IMR-90 (cell line): ENCODE measurements around the gene MDM1. TPM values are rescaled to one million over a fixed set of nuclear protein-coding genes. Genes with fewer than 3 reads are reported as not detected.

Experiments
- ATAC-seq: fragments of 200-7000 bp; cut with Tn5 transposase; 2 replicates; pipeline ENCODE4 v1.9.1; 2020; ENCODE audit warnings: low read depth, mild to moderate bottlenecking, moderate library complexity
- BruUV-seq: library from RNA; stranded (reverse); fragments of 400-500 nt; replicated peaks from 2 replicates; lab custom pipeline; 2021; lab: Mats Ljungman, UMichigan
- CTCF ChIA-PET: fragments of 300-600 bp; formaldehyde crosslinking; extraction: SDS; loops from one replicate; lab custom pipeline; 2021; ENCODE audit warnings: antibody characterized with exemption; lab: Yijun Ruan, JAX
- POLR2A ChIA-PET: fragments of 300-600 bp; sonication (Branson Sonifier 250); formaldehyde crosslinking; loops from one replicate; lab custom pipeline; 2022; ENCODE audit warnings: antibody characterized with exemption; ENCODE audit not compliant: unreplicated experiment; lab: Charles Lee
- DNase-seq: peaks from one replicate; pipeline ENCODE4 v3.0.0; 2013
- H2AFZ ChIP-seq: replicated peaks from 2 replicates; pipeline ENCODE3; 2013; ENCODE audit warnings: low read length, mild to moderate bottlenecking; ENCODE audit not compliant: poor library complexity
- H2AK5ac ChIP-seq: 2 replicates; pipeline ENCODE4 v1.6.1; 2013; ENCODE audit warnings: low read depth, low read length, inconsistent platforms
- H2AK9ac ChIP-seq: replicated peaks from 2 replicates; pipeline ENCODE3; 2013; ENCODE audit warnings: mild to moderate bottlenecking, low read depth, low read length, moderate library complexity; ENCODE audit not compliant: poor library complexity
- H2BK120ac ChIP-seq: 2 replicates; pipeline ENCODE4 v1.6.1; 2013; ENCODE audit warnings: low read depth, low read length, inconsistent platforms
- H2BK15ac ChIP-seq: 3 replicates; pipeline ENCODE4 v1.6.1; 2013; ENCODE audit warnings: low read depth, low read length, inconsistent platforms
- H2BK20ac ChIP-seq: 2 replicates; pipeline ENCODE4 v1.6.1; 2013; ENCODE audit warnings: low read depth, mild to moderate bottlenecking, inconsistent platforms, low read length, moderate library complexity
- H2BK5ac ChIP-seq: 2 replicates; pipeline ENCODE4 v1.6.1; 2013; ENCODE audit warnings: mild to moderate bottlenecking, low read depth, low read length, inconsistent platforms; ENCODE audit not compliant: poor library complexity, severe bottlenecking
- H3K14ac ChIP-seq: replicated peaks from 2 replicates; pipeline ENCODE4 v1.6.1; 2013; ENCODE audit warnings: low read depth, low read length, inconsistent platforms
- H3K18ac ChIP-seq: 2 replicates; pipeline ENCODE4 v1.6.1; 2013; ENCODE audit warnings: low read depth, low read length, control low read depth
- H3K23ac ChIP-seq: 2 replicates; pipeline ENCODE4 v1.6.1; 2013; ENCODE audit warnings: low read depth, low read length, inconsistent platforms
- H3K27ac ChIP-seq: 2 replicates; pipeline ENCODE4 v1.5.1; 2013; ENCODE audit warnings: mild to moderate bottlenecking, control low read depth, low read length; ENCODE audit not compliant: insufficient read depth
- H3K27me3 ChIP-seq: 2 replicates; pipeline ENCODE4 v1.6.1; 2013; ENCODE audit warnings: low read length; ENCODE audit not compliant: control insufficient read depth, insufficient read depth
- H3K36me3 ChIP-seq: 2 replicates; pipeline ENCODE4 v1.6.1; 2013; ENCODE audit warnings: low read length, mixed read lengths; ENCODE audit not compliant: control insufficient read depth, insufficient read depth
- H3K4ac ChIP-seq: 2 replicates; pipeline ENCODE4 v1.6.1; 2013; ENCODE audit warnings: low read depth, low read length, inconsistent platforms
- H3K4me1 ChIP-seq: 2 replicates; pipeline ENCODE4 v1.6.1; 2013; ENCODE audit warnings: low read length, mixed read lengths; ENCODE audit not compliant: control insufficient read depth, insufficient read depth
- H3K4me2 ChIP-seq: 2 replicates; pipeline ENCODE4 v1.6.1; 2013; ENCODE audit warnings: low read depth, mild to moderate bottlenecking, control low read depth, low read length, moderate library complexity
- H3K4me3 ChIP-seq: 2 replicates; pipeline ENCODE4 v1.5.1; 2013; ENCODE audit warnings: low read depth, mild to moderate bottlenecking, control low read depth, low read length, moderate library complexity; ENCODE audit not compliant: insufficient read depth
- H3K56ac ChIP-seq: 2 replicates; pipeline ENCODE4 v1.6.1; 2013; ENCODE audit warnings: low read length, inconsistent platforms; ENCODE audit not compliant: insufficient read depth; ENCODE audit errors: extremely low read depth
- H3K79me1 ChIP-seq, 2 experiments: 2 replicates each; pipeline ENCODE4 v1.6.1; 2013; ENCODE audit warnings: low read length in 2 of 2, inconsistent platforms in 1 of 2, low read depth in 1 of 2
- H3K9ac ChIP-seq: 2 replicates; pipeline ENCODE4 v1.6.1; 2013; ENCODE audit warnings: low read depth, low read length, control low read depth
- H3K9me1 ChIP-seq: 2 replicates; pipeline ENCODE4 v1.6.1; 2013; ENCODE audit warnings: low read length, inconsistent platforms; ENCODE audit not compliant: insufficient read depth
- H3K9me3 ChIP-seq: 2 replicates; pipeline ENCODE4 v1.6.1; 2013; ENCODE audit warnings: low read length; ENCODE audit not compliant: control insufficient read depth, insufficient read depth
- H4K20me1 ChIP-seq: 2 replicates; pipeline ENCODE4 v1.6.1; 2013; ENCODE audit warnings: low read length, inconsistent platforms; ENCODE audit not compliant: insufficient read depth
- H4K5ac ChIP-seq: 2 replicates; pipeline ENCODE4 v1.6.1; 2013; ENCODE audit warnings: mild to moderate bottlenecking, low read depth, low read length, control low read depth
- H4K8ac ChIP-seq, 2 experiments: 2 replicates each; pipeline ENCODE4 v1.6.1; 2013; ENCODE audit warnings: low read depth in 2 of 2, low read length in 2 of 2, control low read depth in 1 of 2, inconsistent platforms in 1 of 2
- H4K91ac ChIP-seq: 2 replicates; pipeline ENCODE4 v1.6.1; 2013; ENCODE audit warnings: low read depth, low read length, inconsistent platforms; ENCODE audit not compliant: insufficient read depth
- BHLHE40 ChIP-seq: fragments of 150-350 bp; IDR thresholded peaks from 2 replicates; pipeline ENCODE4 v1.6.1; 2016; ENCODE audit warnings: mild to moderate bottlenecking, low read depth, low read length
- CEBPB ChIP-seq: IDR thresholded peaks from 2 replicates; pipeline ENCODE4 v1.6.1; 2012; ENCODE audit warnings: low read depth, low read length, improper control_type of control experiment
- CHD1 ChIP-seq: IDR thresholded peaks from 2 replicates; pipeline ENCODE4 v1.6.1; 2012; ENCODE audit warnings: low read depth, low read length, improper control_type of control experiment
- CTCF ChIP-seq: conservative IDR thresholded peaks from 2 replicates; pipeline ENCODE4 v1.5.1; 2012; ENCODE audit warnings: mild to moderate bottlenecking, low read depth, low read length, improper control_type of control experiment
- ELK1 ChIP-seq: fragments of 150-350 bp; IDR thresholded peaks from 2 replicates; pipeline ENCODE4 v1.6.1; 2016; ENCODE audit warnings: low read depth, mild to moderate bottlenecking, low read length, moderate library complexity, borderline replicate concordance
- FOS ChIP-seq: fragments of 150-350 bp; IDR thresholded peaks from 2 replicates; pipeline ENCODE4 v1.6.1; 2016; ENCODE audit warnings: low read depth, low read length
- MAFK ChIP-seq: IDR thresholded peaks from 2 replicates; pipeline ENCODE4 v1.6.1; 2012; ENCODE audit warnings: low read depth, low read length, improper control_type of control experiment
- MAZ ChIP-seq: IDR thresholded peaks from 2 replicates; pipeline ENCODE4 v1.6.1; 2012; ENCODE audit warnings: low read depth, mild to moderate bottlenecking, low read length, improper control_type of control experiment, moderate library complexity, borderline replicate concordance
- MXI1 ChIP-seq: IDR thresholded peaks from 2 replicates; pipeline ENCODE4 v1.6.1; 2012; ENCODE audit warnings: low read depth, mild to moderate bottlenecking, low read length, moderate library complexity, borderline replicate concordance
- NFE2L2 ChIP-seq: fragments of 150-350 bp; IDR thresholded peaks from 2 replicates; pipeline ENCODE4 v1.6.1; 2016; ENCODE audit warnings: low read depth, mild to moderate bottlenecking, low read length
- POLR2A ChIP-seq: IDR thresholded peaks from 2 replicates; pipeline ENCODE4 v1.6.1; 2012; ENCODE audit warnings: mild to moderate bottlenecking, low read depth, low read length
- RAD21 ChIP-seq: IDR thresholded peaks from 2 replicates; pipeline ENCODE4 v1.6.1; 2012; ENCODE audit warnings: low read length, improper control_type of control experiment
- RCOR1 ChIP-seq: IDR thresholded peaks from 2 replicates; pipeline ENCODE4 v1.6.1; 2012; ENCODE audit warnings: mild to moderate bottlenecking, low read length, improper control_type of control experiment; ENCODE audit not compliant: insufficient replicate concordance
- RFX5 ChIP-seq: IDR thresholded peaks from 2 replicates; pipeline ENCODE4 v1.8.0; 2012; ENCODE audit warnings: low read depth, mild to moderate bottlenecking, low read length, moderate library complexity
- SMC3 ChIP-seq: fragments of 150-350 bp; IDR thresholded peaks from 2 replicates; pipeline ENCODE4 v1.6.1; 2016; ENCODE audit warnings: low read depth, mild to moderate bottlenecking, antibody characterized with exemption, low read length, moderate library complexity
- USF2 ChIP-seq: fragments of 150-350 bp; IDR thresholded peaks from 2 replicates; pipeline ENCODE4 v1.6.1; 2017; ENCODE audit warnings: mild to moderate bottlenecking, antibody characterized with exemption, low read length, low read depth
- WGBS, 2 experiments: methylation state at CpG; one replicate each; pipeline versions ENCODE4 v1.1.5 to v1.1.7; 2013; ENCODE audit warnings: missing lambda C conversion rate in 2 of 2; ENCODE audit not compliant: insufficient read length in 1 of 2; ENCODE audit errors: extremely low coverage in 2 of 2; 5-methylcytosine and 5-hydroxymethylcytosine counted together
- dilution Hi-C: fragments of 300-500 bp; cut with HindIII; formaldehyde crosslinking; loops from one replicate; pipeline ENCODE4 v1.14.3; 2018; ENCODE audit warnings: low sequenced_read_pairs; ENCODE audit not compliant: unreplicated experiment
- in situ Hi-C: fragments of 300-500 bp; cut with MboI; formaldehyde crosslinking; loops from 3 replicates; pipeline ENCODE4 v1.14.3; 2019; ENCODE audit warnings: low sequenced_read_pairs, inconsistent platforms, mixed read lengths
- intact Hi-C: fragments of 100-400 bp; cut with micrococcal nuclease; formaldehyde crosslinking; loops from 2 replicates; pipeline ENCODE4 v1.10.0; 2022
- polyA plus RNA-seq, 3 experiments: library from polyadenylated mRNA; depleted of rRNA; stranded (reverse); fragments of >200 nt; gene quantifications; 2 replicates each; pipeline ENCODE4 v1.2.3, GENCODE V29; 2012; ENCODE audit warnings: low replicate concordance in 1 of 3
- total RNA-seq: library from RNA; depleted of rRNA; stranded (reverse); fragments of >200 nt; gene quantifications from 2 replicates; pipeline ENCODE4 v1.2.3, GENCODE V29; 2012

MDM1 gene
- total and polyA plus RNA-seq, 2 of the 4 experiments (the other 2 are of a cell fraction), result 5.6 to 5.7 TPM

- Histone ChIP-seq H4K91ac (no peak overlapping the region), H4K20me1 (no peaks in the 10 kb centered on the region), H2BK15ac (no peak overlapping the region), H3K4me3 (no peak overlapping the region), H3K27me3 (peaks cover 5% of the 10 kb centered on the region; the same call in 1 of the 2 replicates), H2AFZ (no peak overlapping the region), H4K5ac (no peak overlapping the region), H3K56ac (no peak overlapping the region), H2AK5ac (no peak overlapping the region), H3K18ac (no peak overlapping the region), H2BK20ac (no peak overlapping the region), H3K4me1 (peaks cover 1% of the 10 kb centered on the region; the same call in 1 of the 2 replicates), H3K9me3 (no peaks in the 10 kb centered on the region), H3K36me3 (no peaks in the 10 kb centered on the region), H4K8ac (no peak overlapping the region), H3K79me1 (no peaks in the 10 kb centered on the region), H3K9me1 (no peaks in the 10 kb centered on the region), H3K27ac (no peak overlapping the region), H2BK120ac (no peak overlapping the region), H3K4ac (no peak overlapping the region), H3K9ac (no peak overlapping the region), H3K14ac (no peak overlapping the region), H3K4me2 (no peak overlapping the region), H3K23ac (no peak overlapping the region), H2BK5ac (no peak overlapping the region), H2AK9ac (no peak overlapping the region)
- no peak for TF ChIP-seq RFX5
- no peak for TF ChIP-seq SMC3
- TF ChIP-seq POLR2A, result no peak
- no peak for TF ChIP-seq CHD1
- no peak for TF ChIP-seq USF2
- no peak for TF ChIP-seq CTCF
- no peak for TF ChIP-seq MAZ
- no peak for TF ChIP-seq BHLHE40
- TF ChIP-seq NFE2L2, result no peak
- TF ChIP-seq MAFK, result no peak
- TF ChIP-seq FOS, result no peak
- no peak for TF ChIP-seq RCOR1
- no peak for TF ChIP-seq ELK1
- TF ChIP-seq RAD21, result no peak
- no peak for TF ChIP-seq CEBPB
- TF ChIP-seq MXI1, result no peak
- ATAC-seq, result no peak
- ChIA-PET CTCF (interaction anchor here (0.7 kb wide), 1 partner anchor 9 kb away, joined by 3 read pairs; no protein-coding TSS in a partner anchor), POLR2A (no interaction called here)
- intact Hi-C loops (no loop called here), in situ Hi-C loops (no loop called here), dilution Hi-C loops (no loop called here)
- no CpG with 5 or more reads among the region's 3 CpGs for WGBS, 2 experiments
- no TSS peak for BruUV-seq
- DNase-seq, result no peak
Measured at GRCh38 chr12:68250454-68250853, 81.7 kb downstream of the MDM1 start.
